Measurements from ENCODE around the gene ANKRD33B. TPM values are rescaled to one million over a fixed set of nuclear protein-coding genes. Genes with fewer than 3 reads are reported as not detected.

Gene ANKRD33B
- total and polyA plus RNA-seq, 2 of the 13 experiments (the other 11 are each of a cell fraction or from before 2014, with no cell fraction given): 0.02 TPM; not detected in 1

GRCh38 chr5:10691826-10692785, 128.2 kb downstream of the ANKRD33B start:
- 98% methylated on average over 15 of the region's 16 CpGs for WGBS (ENCODE audit: low lambda C conversion rate)
- H3K9me3 ChIP-seq (ENCODE audit: low read length): no peaks in the 10 kb centered on the region
- FAIRE-seq (no peak), ATAC-seq (no peak), DNase-seq (ENCODE audit: low spot score) (no peak)
- ChIA-PET CTCF (ENCODE audit: low intra/inter-chr PET ratio, low total read pairs) (no interaction called here), POLR2A (no interaction called here)
- no peak for TF ChIP-seq ZFP62 (CRISPR knock-in tag; IDR thresholded peaks at IDR 0.05)
- H3K36me3 ChIP-seq (replicated peaks in 1 of 2; ENCODE audit: control insufficient read depth in 1 of 2, insufficient read depth in 2 of 2, low read length in 2 of 2): peaks cover 3 to 53% of the 10 kb centered on the region in 2 experiments; a peak in 4 of 5 replicates
- in situ Hi-C loops (cut with HindIII; ENCODE audit: extremely low pct_ligation_motif_present, low pct_unique_long_range_greater_than_20kb): loop anchor here (5.0 kb wide), 1 partner anchor 165 kb away; no protein-coding TSS in a partner anchor
- no peak overlapping the region for H3K4me3 ChIP-seq (replicated peaks in 1 of 3; ENCODE audit: insufficient read depth in 1 of 3, low read depth in 2 of 3, low read length in 3 of 3)
- H3K4me1 ChIP-seq (ENCODE audit: insufficient read depth, low read length): no peaks in the 10 kb centered on the region
- H2AFZ ChIP-seq (ENCODE audit: low read length): no peak overlapping the region
- no peaks in the 10 kb centered on the region for H3K27me3 ChIP-seq (ENCODE audit: control insufficient read depth in 1 of 2, insufficient read depth in 2 of 2, low read length in 2 of 2)
- H3K79me2 ChIP-seq (ENCODE audit: insufficient read depth, low read length): peaks cover 3% of the 10 kb centered on the region
- H3K4me2 ChIP-seq (ENCODE audit: low read depth, low read length): no peak overlapping the region
- H4K20me1 ChIP-seq (ENCODE audit: insufficient read depth, low read length): peaks cover 42% of the 10 kb centered on the region; the same call in 1 of the 2 replicates
- H3K9ac ChIP-seq (ENCODE audit: insufficient read depth, low read depth, low read length): no peak overlapping the region
- BruUV-seq (replicated peaks): no TSS peak
- no peak overlapping the region for H3K27ac ChIP-seq (ENCODE audit: extremely low read length, insufficient read depth, low read length)
- intact Hi-C loops (cut with micrococcal nuclease; ENCODE audit: unreplicated experiment): no loop called here

- Histone ChIP-seq H3K4me2 (ENCODE audit: low read depth, low read length) (no peak overlapping the region), H4K20me1 (ENCODE audit: insufficient read depth, low read length) (peaks cover 33% of the 10 kb centered on the region; the same call in 1 of the 2 replicates), H3K79me2 (ENCODE audit: insufficient read depth, low read length) (peaks cover 8% of the 10 kb centered on the region), H2AFZ (ENCODE audit: low read length) (no peak overlapping the region), H3K9ac (ENCODE audit: insufficient read depth, low read depth, low read length) (no peak overlapping the region), H3K36me3 (replicated peaks in 1 of 2; ENCODE audit: control insufficient read depth in 1 of 2, insufficient read depth in 2 of 2, low read length in 2 of 2) (peaks cover 6 to 46% of the 10 kb centered on the region in 2 experiments; a peak in 4 of 5 replicates), H3K4me1 (ENCODE audit: insufficient read depth, low read length) (no peaks in the 10 kb centered on the region), H3K4me3 (replicated peaks in 1 of 3; ENCODE audit: insufficient read depth in 1 of 3, low read depth in 2 of 3, low read length in 3 of 3) (no peak overlapping the region), H3K9me3 (ENCODE audit: low read length) (no peaks in the 10 kb centered on the region), H3K27ac (ENCODE audit: extremely low read length, insufficient read depth, low read length) (no peak overlapping the region), H3K27me3 (ENCODE audit: control insufficient read depth in 1 of 2, insufficient read depth in 2 of 2, low read length in 2 of 2) (no peaks in the 10 kb centered on the region)
- no TSS peak for BruUV-seq (replicated peaks)
- FAIRE-seq (no peak), ATAC-seq (peak; percentile 85), DNase-seq (ENCODE audit: low spot score) (peak; percentile 16)
- intact Hi-C loops (cut with micrococcal nuclease; ENCODE audit: unreplicated experiment) (loop anchor here (2.0 to 5.0 kb wide), 2 partner anchors 80 to 162 kb away; no protein-coding TSS in a partner anchor), in situ Hi-C loops (cut with HindIII; ENCODE audit: extremely low pct_ligation_motif_present, low pct_unique_long_range_greater_than_20kb) (no loop called here)
- POLR2A ChIA-PET: no interaction called here
- TF ChIP-seq STAG1 (CRISPR knock-in tag; IDR thresholded peaks at IDR 0.05): peak; percentile 81
- TF ChIP-seq, protein P1, sequence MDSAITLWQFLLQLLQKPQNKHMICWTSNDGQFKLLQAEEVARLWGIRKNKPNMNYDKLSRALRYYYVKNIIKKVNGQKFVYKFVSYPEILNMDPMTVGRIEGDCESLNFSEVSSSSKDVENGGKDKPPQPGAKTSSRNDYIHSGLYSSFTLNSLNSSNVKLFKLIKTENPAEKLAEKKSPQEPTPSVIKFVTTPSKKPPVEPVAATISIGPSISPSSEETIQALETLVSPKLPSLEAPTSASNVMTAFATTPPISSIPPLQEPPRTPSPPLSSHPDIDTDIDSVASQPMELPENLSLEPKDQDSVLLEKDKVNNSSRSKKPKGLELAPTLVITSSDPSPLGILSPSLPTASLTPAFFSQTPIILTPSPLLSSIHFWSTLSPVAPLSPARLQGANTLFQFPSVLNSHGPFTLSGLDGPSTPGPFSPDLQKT (CRISPR knock-in tag; IDR thresholded peaks at IDR 0.05; ENCODE audit: borderline replicate concordance): no peak
- TF ChIP-seq HNRNPL (IDR thresholded peaks at IDR 0.05; ENCODE audit: low read depth, low read length): peak; percentile 73; the same call in 1 of the 2 replicates
- TF ChIP-seq, protein P2, sequence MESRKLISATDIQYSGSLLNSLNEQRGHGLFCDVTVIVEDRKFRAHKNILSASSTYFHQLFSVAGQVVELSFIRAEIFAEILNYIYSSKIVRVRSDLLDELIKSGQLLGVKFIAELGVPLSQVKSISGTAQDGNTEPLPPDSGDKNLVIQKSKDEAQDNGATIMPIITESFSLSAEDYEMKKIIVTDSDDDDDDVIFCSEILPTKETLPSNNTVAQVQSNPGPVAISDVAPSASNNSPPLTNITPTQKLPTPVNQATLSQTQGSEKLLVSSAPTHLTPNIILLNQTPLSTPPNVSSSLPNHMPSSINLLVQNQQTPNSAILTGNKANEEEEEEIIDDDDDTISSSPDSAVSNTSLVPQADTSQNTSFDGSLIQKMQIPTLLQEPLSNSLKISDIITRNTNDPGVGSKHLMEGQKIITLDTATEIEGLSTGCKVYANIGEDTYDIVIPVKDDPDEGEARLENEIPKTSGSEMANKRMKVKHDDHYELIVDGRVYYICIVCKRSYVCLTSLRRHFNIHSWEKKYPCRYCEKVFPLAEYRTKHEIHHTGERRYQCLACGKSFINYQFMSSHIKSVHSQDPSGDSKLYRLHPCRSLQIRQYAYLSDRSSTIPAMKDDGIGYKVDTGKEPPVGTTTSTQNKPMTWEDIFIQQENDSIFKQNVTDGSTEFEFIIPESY (CRISPR knock-in tag; IDR thresholded peaks at IDR 0.05): peak; percentile 99
- no peak for TF ChIP-seq KMT2A (CRISPR knock-in tag; IDR thresholded peaks at IDR 0.05)
- peak; percentile 78 for TF ChIP-seq CTCF (CRISPR knock-in tag; IDR thresholded peaks at IDR 0.05)
- 77% methylated on average over 9 of the region's 14 CpGs for WGBS (ENCODE audit: low lambda C conversion rate)
- CTCF ChIA-PET (ENCODE audit: low intra/inter-chr PET ratio, low total read pairs): no interaction called here
Observed at GRCh38 chr5:10695055-10695649, 131.3 kb downstream of the ANKRD33B start.
